Measurements from ENCODE around the gene ZNF324. TPM values are rescaled to one million over a fixed set of nuclear protein-coding genes. Genes with fewer than 3 reads are reported as not detected.

ZNF324 gene
- total and polyA plus RNA-seq, 2 of the 4 experiments (the other 2 are of a cell fraction) = 6.0 to 6.6 TPM

GRCh38 chr19:58516246-58516836 lies 49.5 kb downstream of the ZNF324 start:
- ChIA-PET POLR2A (ENCODE audit: unreplicated experiment) (no interaction called here), CTCF (no interaction called here)
- DNase-seq (no peak), ATAC-seq (ENCODE audit: low read depth) (no peak)
- peaks cover 18% of the 10 kb centered on the region for H3K36me3 ChIP-seq (ENCODE audit: control insufficient read depth, insufficient read depth, low read length)
- no peak overlapping the region for H3K18ac ChIP-seq (ENCODE audit: low read depth, low read length)
- no peak overlapping the region for H3K56ac ChIP-seq (ENCODE audit: extremely low read depth, insufficient read depth, low read length)
- no peak overlapping the region for H4K8ac ChIP-seq (ENCODE audit: low read depth in 2 of 2, low read length in 2 of 2)
- H2BK5ac ChIP-seq (ENCODE audit: low read depth, low read length, poor library complexity, severe bottlenecking) = no peak overlapping the region
- no peaks in the 10 kb centered on the region for H3K27me3 ChIP-seq (ENCODE audit: control insufficient read depth, insufficient read depth, low read length)
- H2AK9ac ChIP-seq (replicated peaks; ENCODE audit: low read depth, low read length, poor library complexity) = peak overlapping the region; percentile 28
- peaks cover 4 to 67% of the 10 kb centered on the region in 2 experiments; a peak in 3 of 4 replicates for H3K79me1 ChIP-seq (ENCODE audit: low read depth in 1 of 2, low read length in 2 of 2)
- dilution Hi-C loops (cut with HindIII; ENCODE audit: low sequenced_read_pairs, unreplicated experiment) = no loop called here
- WGBS, 2 experiments (ENCODE audit: extremely low coverage in 2 of 2, insufficient read length in 1 of 2) = 100% methylated on average over 5 of the region's 25 CpGs; no CpG with 5 or more reads in 1 of the 2 experiments
- intact Hi-C loops (cut with micrococcal nuclease) = loop anchor here (5.0 kb wide), 1 partner anchor 209 kb away; the partner anchor contains the start of gene ERVK3-1
- no peak overlapping the region for H4K91ac ChIP-seq (ENCODE audit: insufficient read depth, low read depth, low read length)
- no peak overlapping the region for H2BK120ac ChIP-seq (ENCODE audit: low read depth, low read length)
- peaks cover 6% of the 10 kb centered on the region for H3K4me1 ChIP-seq (ENCODE audit: control insufficient read depth, insufficient read depth, low read length)
- H3K9me3 ChIP-seq (ENCODE audit: control insufficient read depth, insufficient read depth, low read length) = no peaks in the 10 kb centered on the region
- H3K23ac ChIP-seq (ENCODE audit: low read depth, low read length) = no peak overlapping the region
- no peak overlapping the region for H2BK20ac ChIP-seq (ENCODE audit: low read depth, low read length)
- no peak overlapping the region for H3K4me2 ChIP-seq (ENCODE audit: low read depth, low read length)
- no peak overlapping the region for H2AK5ac ChIP-seq (ENCODE audit: low read depth, low read length)
- no peak overlapping the region for H3K4ac ChIP-seq (ENCODE audit: low read depth, low read length)
- H4K20me1 ChIP-seq (ENCODE audit: insufficient read depth, low read length) = peaks cover 26% of the 10 kb centered on the region
- H3K14ac ChIP-seq (replicated peaks; ENCODE audit: low read depth, low read length) = no peak overlapping the region
- H3K27ac ChIP-seq (ENCODE audit: insufficient read depth, low read length) = no peak overlapping the region
- H4K5ac ChIP-seq (ENCODE audit: low read depth, low read length) = no peak overlapping the region
- H2AFZ ChIP-seq (replicated peaks; ENCODE audit: low read length, poor library complexity) = no peak overlapping the region
- TF ChIP-seq POLR2A (IDR thresholded peaks at IDR 0.05; ENCODE audit: low read depth, low read length) (no peak), NFE2L2 (IDR thresholded peaks at IDR 0.05; ENCODE audit: low read depth, low read length) (no peak), SMC3 (IDR thresholded peaks at IDR 0.05; ENCODE audit: low read depth, low read length) (no peak), CTCF (conservative IDR thresholded peaks at IDR 0.05; ENCODE audit: low read depth, low read length) (no peak), CEBPB (IDR thresholded peaks at IDR 0.05; ENCODE audit: low read depth, low read length) (no peak), BHLHE40 (IDR thresholded peaks at IDR 0.05; ENCODE audit: low read depth, low read length) (no peak), CHD1 (IDR thresholded peaks at IDR 0.05; ENCODE audit: low read depth, low read length) (no peak), MXI1 (IDR thresholded peaks at IDR 0.05; ENCODE audit: borderline replicate concordance, low read depth, low read length) (no peak), MAFK (IDR thresholded peaks at IDR 0.05; ENCODE audit: low read depth, low read length) (no peak), RAD21 (IDR thresholded peaks at IDR 0.05; ENCODE audit: low read length) (no peak), ELK1 (IDR thresholded peaks at IDR 0.05; ENCODE audit: borderline replicate concordance, low read depth, low read length) (no peak), MAZ (IDR thresholded peaks at IDR 0.05; ENCODE audit: borderline replicate concordance, low read depth, low read length) (no peak), FOS (IDR thresholded peaks at IDR 0.05; ENCODE audit: low read depth, low read length) (no peak), RCOR1 (IDR thresholded peaks at IDR 0.05; ENCODE audit: insufficient replicate concordance, low read length) (no peak)
- TF ChIP-seq, protein P1, sequence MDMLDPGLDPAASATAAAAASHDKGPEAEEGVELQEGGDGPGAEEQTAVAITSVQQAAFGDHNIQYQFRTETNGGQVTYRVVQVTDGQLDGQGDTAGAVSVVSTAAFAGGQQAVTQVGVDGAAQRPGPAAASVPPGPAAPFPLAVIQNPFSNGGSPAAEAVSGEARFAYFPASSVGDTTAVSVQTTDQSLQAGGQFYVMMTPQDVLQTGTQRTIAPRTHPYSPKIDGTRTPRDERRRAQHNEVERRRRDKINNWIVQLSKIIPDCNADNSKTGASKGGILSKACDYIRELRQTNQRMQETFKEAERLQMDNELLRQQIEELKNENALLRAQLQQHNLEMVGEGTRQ (IDR thresholded peaks at IDR 0.05; ENCODE audit: low read depth, low read length) = no peak
- no peak overlapping the region for H3K4me3 ChIP-seq (ENCODE audit: insufficient read depth, low read depth, low read length)
- in situ Hi-C loops (cut with MboI; ENCODE audit: low sequenced_read_pairs) = no loop called here
- no TSS peak for BruUV-seq (replicated peaks)
- peaks cover 8% of the 10 kb centered on the region for H3K9me1 ChIP-seq (ENCODE audit: insufficient read depth, low read length)
- no peak overlapping the region for H2BK15ac ChIP-seq (ENCODE audit: low read depth, low read length)
- H3K9ac ChIP-seq (ENCODE audit: low read depth, low read length) = no peak overlapping the region
